Trophoblast cell (in vitro differentiated cells and primary cell): ENCODE results near the gene FEZF1.

Source experiments
- DNase-seq, 2 donors: peaks; one replicate each; pipeline ENCODE4 v3.0.0-alpha.2; 2016
- H2AFZ ChIP-seq: 2 replicates; pipeline ENCODE4 v1.6.1; 2013; ENCODE audit warnings: low read length, moderate library complexity, mild to moderate bottlenecking; ENCODE audit not compliant: insufficient read depth, poor library complexity
- H2AK5ac ChIP-seq: 2 replicates; pipeline ENCODE4 v1.6.1; 2013; ENCODE audit warnings: mild to moderate bottlenecking, low read length
- H2BK120ac ChIP-seq: 2 replicates; pipeline ENCODE4 v1.6.1; 2013; ENCODE audit warnings: low read length, mild to moderate bottlenecking, moderate library complexity; ENCODE audit not compliant: insufficient read depth, poor library complexity
- H2BK12ac ChIP-seq: 2 replicates; pipeline ENCODE4 v1.6.1; 2013; ENCODE audit warnings: mild to moderate bottlenecking, low read length, moderate library complexity
- H2BK5ac ChIP-seq: 2 replicates; pipeline ENCODE4 v1.6.1; 2013; ENCODE audit warnings: low read length, low read depth, moderate library complexity, mild to moderate bottlenecking; ENCODE audit not compliant: poor library complexity
- H3K14ac ChIP-seq: 2 replicates; pipeline ENCODE4 v1.6.1; 2013; ENCODE audit warnings: mild to moderate bottlenecking, low read length
- H3K18ac ChIP-seq: 2 replicates; pipeline ENCODE4 v1.6.1; 2013; ENCODE audit warnings: mild to moderate bottlenecking, low read length
- H3K23ac ChIP-seq: 2 replicates; pipeline ENCODE4 v1.6.1; 2013; ENCODE audit warnings: low read length
- H3K27ac ChIP-seq: 2 replicates; pipeline ENCODE4 v1.5.1; 2013; ENCODE audit warnings: low read depth, mild to moderate bottlenecking, inconsistent platforms, low read length, moderate library complexity
- H3K27me3 ChIP-seq: 2 replicates; pipeline ENCODE4 v1.6.1; 2013; ENCODE audit warnings: inconsistent platforms, mild to moderate bottlenecking, low read length, moderate library complexity; ENCODE audit not compliant: insufficient read depth
- H3K36me3 ChIP-seq, 2 experiments: 1 replicate in 1 of 2; 2 replicates in 1 of 2; pipeline ENCODE4 v1.6.1; 2013; ENCODE audit warnings: low read length in 2 of 2, mild to moderate bottlenecking in 2 of 2, moderate library complexity in 1 of 2; ENCODE audit not compliant: insufficient read depth in 2 of 2, control insufficient read depth in 1 of 2
- H3K4ac ChIP-seq: 2 replicates; pipeline ENCODE4 v1.6.1; 2013; ENCODE audit warnings: low read depth, mild to moderate bottlenecking, low read length, moderate library complexity
- H3K4me1 ChIP-seq, 2 experiments: 1 replicate in 1 of 2; 2 replicates in 1 of 2; pipeline ENCODE4 v1.6.1; 2013; ENCODE audit warnings: low read length in 2 of 2, mild to moderate bottlenecking in 2 of 2, moderate library complexity in 1 of 2; ENCODE audit not compliant: insufficient read depth in 2 of 2, control insufficient read depth in 1 of 2
- H3K4me2 ChIP-seq: 2 replicates; pipeline ENCODE4 v1.6.1; 2013; ENCODE audit warnings: inconsistent platforms, mild to moderate bottlenecking, low read length, moderate library complexity
- H3K4me3 ChIP-seq: 2 replicates; pipeline ENCODE4 v1.5.1; 2013; ENCODE audit warnings: mild to moderate bottlenecking, low read depth, low read length, inconsistent platforms
- H3K79me1 ChIP-seq: one replicate; pipeline ENCODE4 v1.6.1; 2013; ENCODE audit warnings: low read length
- H3K79me2 ChIP-seq: 2 replicates; pipeline ENCODE4 v1.6.1; 2013; ENCODE audit warnings: low read length, mild to moderate bottlenecking; ENCODE audit not compliant: control insufficient read depth, insufficient read depth, poor library complexity
- H3K9ac ChIP-seq: 2 replicates; pipeline ENCODE4 v1.6.1; 2013; ENCODE audit warnings: mild to moderate bottlenecking, low read length
- H3K9me3 ChIP-seq: 2 replicates; pipeline ENCODE4 v1.6.1; 2013; ENCODE audit warnings: low read depth, mild to moderate bottlenecking, control low read depth, inconsistent platforms, low read length; ENCODE audit not compliant: insufficient read depth
- H4K12ac ChIP-seq: 2 replicates; pipeline ENCODE4 v1.6.1; 2013; ENCODE audit warnings: low read depth, mild to moderate bottlenecking, low read length, moderate library complexity
- H4K8ac ChIP-seq: 2 replicates; pipeline ENCODE4 v1.6.1; 2013; ENCODE audit warnings: low read depth, mild to moderate bottlenecking, low read length, moderate library complexity
- H4K91ac ChIP-seq: one replicate; pipeline ENCODE4 v1.6.1; 2013; ENCODE audit warnings: low read depth, mild to moderate bottlenecking, low read length, moderate library complexity
- WGBS: extraction: QIAGEN DNeasy Blood & Tissue Kit; methylation state at CpG from one replicate; pipeline ENCODE4 v1.1.7; 2013; ENCODE audit warnings: missing lambda C conversion rate; ENCODE audit not compliant: insufficient read length, insufficient coverage; ENCODE audit errors: extremely low coverage; 5-methylcytosine and 5-hydroxymethylcytosine counted together

Gene FEZF1

DNA sequence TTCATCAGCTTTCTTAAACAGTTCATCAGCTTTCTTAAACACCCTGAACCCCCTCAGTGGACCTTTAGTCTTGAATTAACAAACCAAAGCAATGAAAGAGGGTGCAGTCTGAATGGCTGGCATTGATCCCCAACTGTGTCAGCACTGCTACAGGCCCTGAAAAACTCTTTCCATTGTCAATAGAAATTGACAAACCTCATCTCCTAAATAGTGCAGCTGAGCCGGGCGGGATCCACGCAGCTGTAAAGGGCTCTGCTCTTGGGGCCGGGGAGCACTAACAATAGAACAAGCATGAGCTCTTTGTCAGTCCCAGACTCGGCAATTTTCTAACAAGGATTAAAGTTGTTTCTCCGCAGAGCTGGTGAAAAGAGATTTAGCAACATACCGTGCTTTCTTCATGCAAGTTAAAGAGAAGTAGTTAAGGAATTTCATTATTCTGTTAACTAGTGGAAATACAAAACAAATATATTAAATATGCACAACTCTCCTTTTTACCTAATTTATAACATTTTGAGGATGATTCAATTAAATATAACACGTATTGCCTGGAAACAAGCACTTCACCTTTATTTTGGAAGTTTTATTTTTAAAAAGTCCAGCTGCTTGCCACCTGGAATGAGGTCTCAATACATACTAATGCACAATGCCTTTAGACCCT lies 24.7 kb upstream of the FEZF1 start:
- no peak overlapping the region for H2BK12ac ChIP-seq
- H3K9ac ChIP-seq, result no peak overlapping the region
- DNase-seq, result no peak
- no peak overlapping the region for H3K23ac ChIP-seq
- H3K4me3 ChIP-seq, result no peak overlapping the region
- no peaks in the 10 kb centered on the region for H3K4me1 ChIP-seq
- no peak overlapping the region for H4K8ac ChIP-seq
- no peak overlapping the region for H3K4ac ChIP-seq
- H3K27me3 ChIP-seq, result no peaks in the 10 kb centered on the region
- no peak overlapping the region for H4K12ac ChIP-seq
- no peak overlapping the region for H2BK5ac ChIP-seq
- no peak overlapping the region for H2AFZ ChIP-seq
- no peak overlapping the region for H2AK5ac ChIP-seq
- no peak overlapping the region for H3K18ac ChIP-seq
- no peaks in the 10 kb centered on the region for H3K79me2 ChIP-seq
- no peak overlapping the region for H3K14ac ChIP-seq
- no peaks in the 10 kb centered on the region for H3K36me3 ChIP-seq
- no peaks in the 10 kb centered on the region for H3K9me3 ChIP-seq
- H3K27ac ChIP-seq, result no peak overlapping the region
- H3K4me2 ChIP-seq, result no peak overlapping the region
- no CpG with 5 or more reads among the region's 8 CpGs for WGBS
- no peak overlapping the region for H4K91ac ChIP-seq
- H2BK120ac ChIP-seq, result no peak overlapping the region
- H3K79me1 ChIP-seq, result no peaks in the 10 kb centered on the region

DNA sequence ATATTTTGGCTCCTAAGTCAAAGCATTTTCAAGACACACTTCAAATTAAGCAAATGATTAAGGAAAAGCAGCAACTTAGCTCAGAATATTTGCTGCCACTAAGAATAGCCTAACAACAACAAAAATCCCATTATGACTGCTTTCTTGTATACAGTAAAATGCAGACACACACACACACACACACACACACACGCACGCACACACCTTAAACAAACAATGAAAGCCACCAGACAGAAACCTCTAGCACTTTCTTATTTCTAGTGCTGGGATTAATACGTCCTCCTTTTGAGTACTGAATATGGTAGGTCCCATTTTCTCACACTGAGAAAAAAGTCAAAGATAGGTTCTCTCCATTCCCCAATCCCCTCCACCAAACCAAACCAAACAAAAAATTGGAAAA lies 23.4 kb upstream of the FEZF1 start:
- Histone ChIP-seq H3K14ac (no peak overlapping the region), H2BK12ac (no peak overlapping the region), H3K36me3 (no peaks in the 10 kb centered on the region), H3K79me2 (no peaks in the 10 kb centered on the region), H3K4me2 (no peak overlapping the region), H4K91ac (no peak overlapping the region), H4K8ac (no peak overlapping the region), H2AK5ac (no peak overlapping the region), H2BK5ac (no peak overlapping the region), H3K9me3 (no peaks in the 10 kb centered on the region), H3K79me1 (no peaks in the 10 kb centered on the region), H3K4me3 (no peak overlapping the region), H3K27me3 (no peaks in the 10 kb centered on the region), H3K27ac (no peak overlapping the region), H3K4ac (no peak overlapping the region), H3K23ac (no peak overlapping the region), H3K9ac (no peak overlapping the region), H4K12ac (no peak overlapping the region), H2AFZ (no peak overlapping the region), H3K4me1 (no peaks in the 10 kb centered on the region), H2BK120ac (no peak overlapping the region), H3K18ac (no peak overlapping the region)
- WGBS, result no CpG with 5 or more reads among the region's 3 CpGs
- no peak for DNase-seq

DNA sequence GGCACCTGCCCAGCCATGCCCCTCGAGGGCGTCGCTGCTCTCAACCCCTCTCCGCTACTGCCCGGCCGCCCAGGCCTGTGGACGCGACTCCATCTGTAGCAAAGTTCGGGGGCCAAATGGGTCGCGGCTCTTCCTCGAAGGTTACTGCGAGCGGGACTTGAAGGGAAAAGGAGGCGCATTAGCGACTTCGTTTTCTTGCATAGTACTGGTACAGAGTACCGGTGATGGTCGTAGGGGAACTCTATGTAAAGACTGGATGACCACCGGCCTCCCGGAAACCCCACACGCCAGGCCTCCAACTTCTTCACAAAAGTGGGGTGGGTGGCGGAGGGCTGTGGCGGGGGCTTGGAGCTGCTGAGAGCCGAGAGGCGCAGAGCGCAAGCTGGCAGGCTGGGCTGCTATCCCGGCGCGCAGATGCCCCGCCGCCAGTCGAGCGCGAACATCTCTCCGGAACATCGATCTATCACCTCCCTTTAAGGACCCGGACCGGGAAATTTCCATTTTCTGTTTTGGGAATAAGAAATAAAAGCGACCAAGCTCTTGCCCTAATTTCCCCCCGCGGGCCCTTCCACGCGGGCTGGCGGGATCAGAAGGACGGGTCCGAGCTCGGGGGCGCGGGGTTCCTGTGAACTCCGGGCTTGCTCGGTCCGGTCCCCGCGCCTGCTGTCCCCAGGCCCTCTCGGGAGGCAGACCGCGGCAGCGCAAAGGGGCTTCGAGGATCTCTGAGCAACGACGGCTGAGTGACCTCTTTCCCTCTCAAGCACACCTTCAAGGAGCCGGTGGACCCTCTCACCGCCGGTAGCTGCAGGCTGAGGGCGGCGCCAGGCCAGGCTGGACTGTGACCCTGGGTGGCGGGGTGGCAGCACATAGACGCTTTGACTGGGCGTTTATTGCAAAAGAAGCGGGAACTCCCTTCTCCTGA lies 12.2 kb upstream of the FEZF1 start:
- Histone ChIP-seq H3K79me1 (no peaks in the 10 kb centered on the region), H3K4me1 (peaks cover 6 to 8% of the 10 kb centered on the region in 2 experiments), H3K4ac (no peak overlapping the region), H3K23ac (no peak overlapping the region), H3K36me3 (no peaks in the 10 kb centered on the region), H2BK120ac (no peak overlapping the region), H3K4me2 (peak overlapping the region; percentile 50), H3K4me3 (no peak overlapping the region), H2BK12ac (no peak overlapping the region), H4K12ac (no peak overlapping the region), H3K18ac (no peak overlapping the region), H2BK5ac (no peak overlapping the region), H3K79me2 (no peaks in the 10 kb centered on the region), H3K9me3 (no peaks in the 10 kb centered on the region), H3K9ac (no peak overlapping the region), H3K14ac (no peak overlapping the region), H3K27me3 (peaks cover 41% of the 10 kb centered on the region), H3K27ac (no peak overlapping the region), H4K91ac (no peak overlapping the region), H2AK5ac (no peak overlapping the region), H4K8ac (no peak overlapping the region), H2AFZ (peak overlapping the region; percentile 48)
- no CpG with 5 or more reads among the region's 71 CpGs for WGBS
- DNase-seq, result no peak

DNA sequence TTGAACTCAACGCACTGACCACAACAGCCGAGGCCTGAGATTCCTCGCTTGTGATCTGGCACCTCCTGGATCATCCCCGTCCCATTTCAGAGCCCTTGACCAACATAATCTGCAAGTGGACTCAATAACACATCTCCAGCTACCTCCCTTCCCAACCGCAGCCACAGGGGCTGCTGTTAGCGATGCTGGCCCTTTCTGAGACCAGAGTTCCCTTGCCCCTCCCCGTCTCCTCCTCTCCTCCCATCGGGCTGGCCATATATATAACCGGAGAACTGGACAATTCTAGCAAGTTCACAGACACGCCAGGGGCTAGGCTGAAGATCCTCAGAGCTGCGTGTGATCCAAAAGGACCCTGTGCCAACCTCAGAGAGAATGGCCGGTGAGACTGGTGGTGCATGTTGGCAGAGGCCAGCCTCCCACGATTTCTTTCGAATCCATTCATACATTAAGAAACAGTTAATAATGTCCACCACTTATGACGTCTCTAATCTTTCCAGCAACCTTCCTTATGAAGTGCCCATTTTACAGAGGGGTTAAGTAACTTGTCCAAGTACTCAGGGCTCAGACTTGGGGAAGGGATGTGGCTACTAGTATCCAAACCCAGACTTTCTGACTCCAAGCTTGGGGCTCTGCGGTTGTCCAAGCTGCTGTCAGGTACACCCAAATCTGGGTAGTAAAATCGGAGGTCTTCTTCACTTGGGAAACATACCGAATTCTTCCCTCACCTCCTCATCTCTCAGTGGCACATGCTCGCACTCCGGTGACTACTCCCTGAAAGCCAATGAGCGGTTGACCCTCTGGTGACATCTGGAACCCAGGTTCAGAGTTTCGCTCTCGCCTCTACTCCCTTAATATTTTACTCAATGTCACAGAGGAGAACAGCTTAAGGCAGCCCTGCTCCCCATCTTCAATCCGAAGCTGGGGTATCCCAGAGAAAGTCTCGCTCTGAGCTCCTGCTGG lies 11.2 kb upstream of the FEZF1 start:
- Histone ChIP-seq H3K79me1 (no peaks in the 10 kb centered on the region), H3K23ac (no peak overlapping the region), H2BK5ac (no peak overlapping the region), H2AFZ (no peak overlapping the region), H2AK5ac (no peak overlapping the region), H3K36me3 (no peaks in the 10 kb centered on the region), H4K12ac (no peak overlapping the region), H3K9me3 (no peaks in the 10 kb centered on the region), H4K91ac (no peak overlapping the region), H3K4me1 (peaks cover 7 to 10% of the 10 kb centered on the region in 2 experiments), H3K18ac (no peak overlapping the region), H3K4ac (no peak overlapping the region), H3K4me3 (no peak overlapping the region), H3K27ac (no peak overlapping the region), H3K27me3 (peaks cover 50% of the 10 kb centered on the region), H3K14ac (no peak overlapping the region), H2BK12ac (no peak overlapping the region), H3K9ac (no peak overlapping the region), H2BK120ac (no peak overlapping the region), H3K79me2 (no peaks in the 10 kb centered on the region), H3K4me2 (no peak overlapping the region), H4K8ac (no peak overlapping the region)
- WGBS, result no CpG with 5 or more reads among the region's 25 CpGs
- no peak for DNase-seq
